ENCODE measurements around the gene ZNF580.

Gene ZNF580

GRCh38 chr19:55690109-55690768 lies 49.4 kb downstream of the ZNF580 start:
- no peak for TF ChIP-seq CTCF (IDR thresholded peaks at IDR 0.05; ENCODE audit: borderline replicate concordance, insufficient read depth, low read depth, low read length)
- no peak overlapping the region for H3K4me3 ChIP-seq (ENCODE audit: low read depth, low read length)

DNA sequence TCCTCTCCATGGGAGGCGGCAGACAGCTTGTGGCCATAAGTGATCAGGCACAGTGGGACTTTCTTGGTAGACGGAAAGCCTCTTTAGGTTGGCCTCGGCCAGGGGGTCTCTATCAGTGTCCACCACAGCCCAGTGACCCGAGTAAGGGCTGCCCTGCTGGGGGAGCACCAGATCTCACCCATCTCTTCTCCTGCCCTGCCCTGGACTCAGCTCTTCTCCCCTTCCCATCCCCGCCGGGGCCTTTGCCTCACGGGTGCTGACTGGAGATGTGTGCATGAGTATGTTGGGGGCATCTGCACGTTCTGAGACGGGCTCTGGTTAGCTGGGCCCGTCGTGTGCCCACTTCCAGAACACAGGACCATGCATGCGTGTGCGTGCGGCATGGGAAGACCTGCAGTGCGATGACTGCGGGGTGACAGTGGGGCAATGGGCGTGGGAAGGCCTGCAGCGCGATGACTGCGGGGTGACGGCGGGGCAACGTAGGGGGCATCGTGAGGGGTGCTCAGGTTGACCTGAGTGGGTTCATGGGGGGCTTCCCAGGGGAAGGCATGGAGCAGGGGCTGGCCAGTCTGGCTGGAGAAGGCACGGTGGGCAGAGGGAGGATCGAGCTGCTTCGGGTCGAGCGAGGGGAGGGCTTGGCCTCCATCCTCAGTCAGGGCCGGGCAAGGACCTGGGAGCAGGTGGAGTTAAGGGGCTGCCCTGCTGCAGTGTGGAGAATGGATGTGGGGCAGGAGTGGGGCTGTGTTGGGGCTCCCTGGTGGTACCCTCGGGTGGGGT lies 50.2 kb downstream of the ZNF580 start:
- TF ChIP-seq CTCF (IDR thresholded peaks at IDR 0.05; ENCODE audit: borderline replicate concordance, insufficient read depth, low read depth, low read length), result no peak
- H3K4me3 ChIP-seq (ENCODE audit: low read depth, low read length), result no peak overlapping the region

DNA sequence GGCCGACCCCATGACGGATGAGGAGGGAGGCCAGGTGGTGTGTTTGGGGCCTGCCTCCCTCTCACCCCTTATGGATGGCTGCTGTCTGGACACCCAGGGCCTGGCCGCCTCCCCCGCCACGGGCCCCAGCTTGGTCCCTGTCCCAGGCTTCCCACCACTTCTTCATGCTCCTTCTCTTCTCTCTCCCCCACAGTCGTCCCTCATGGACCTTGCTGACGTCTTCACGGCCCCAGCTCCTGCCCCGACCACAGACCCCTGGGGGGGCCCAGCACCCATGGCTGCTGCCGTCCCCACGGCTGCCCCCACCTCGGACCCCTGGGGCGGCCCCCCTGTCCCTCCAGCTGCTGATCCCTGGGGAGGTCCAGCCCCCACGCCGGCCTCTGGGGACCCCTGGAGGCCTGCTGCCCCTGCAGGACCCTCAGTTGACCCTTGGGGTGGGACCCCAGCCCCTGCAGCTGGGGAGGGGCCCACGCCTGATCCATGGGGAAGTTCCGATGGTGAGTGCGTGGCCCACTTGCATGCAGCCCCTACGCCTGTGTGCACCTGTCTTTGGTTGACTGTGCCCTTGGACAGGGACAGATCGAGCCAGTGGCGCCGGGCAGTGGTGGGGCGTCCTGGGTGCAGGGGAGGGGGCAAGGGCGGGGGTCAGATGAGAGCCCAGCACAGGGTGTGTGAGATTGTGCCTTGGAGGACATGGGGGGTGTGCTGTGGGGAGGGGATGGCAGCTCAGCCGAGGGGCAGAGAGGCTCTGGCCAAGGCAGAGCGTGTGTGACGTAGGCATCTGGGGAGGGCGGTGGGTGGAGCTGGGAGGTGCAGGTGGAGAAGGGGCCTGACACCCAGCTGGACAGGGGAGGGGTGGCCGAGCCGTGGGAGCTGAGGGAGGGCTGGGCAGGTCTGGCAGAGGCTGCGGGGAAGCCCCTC lies 51.0 kb downstream of the ZNF580 start:
- TF ChIP-seq CTCF (IDR thresholded peaks at IDR 0.05; ENCODE audit: borderline replicate concordance, insufficient read depth, low read depth, low read length), result no peak
- no peak overlapping the region for H3K4me3 ChIP-seq (ENCODE audit: low read depth, low read length)

GRCh38 chr19:55692681-55693081 lies 51.9 kb downstream of the ZNF580 start:
- no peak for TF ChIP-seq CTCF (IDR thresholded peaks at IDR 0.05; ENCODE audit: borderline replicate concordance, insufficient read depth, low read depth, low read length)
- H3K4me3 ChIP-seq (ENCODE audit: low read depth, low read length), result no peak overlapping the region
